ENCODE results near the gene PRRT3. TPM values are rescaled to one million over a fixed set of nuclear protein-coding genes. Genes with fewer than 3 reads are reported as not detected.

Gene PRRT3
- total and polyA plus RNA-seq, 2 experiments from 2014 or later = 4.3 to 6.9 TPM

- Mint-ChIP-seq H3K27ac (no peak overlapping the region), H3K4me1 (peaks cover 16% of the 10 kb centered on the region), H3K36me3 (ENCODE audit: low read depth) (peaks cover 17% of the 10 kb centered on the region), H3K27me3 (ENCODE audit: insufficient read depth, low read depth, poor library complexity) (peaks cover 8% of the 10 kb centered on the region), H3K4me3 (no peak overlapping the region), H3K9me3 (peaks cover 19% of the 10 kb centered on the region)
- no peaks in the 10 kb centered on the region for H4K20me1 ChIP-seq (replicated peaks; ENCODE audit: insufficient read depth)
- no peaks in the 10 kb centered on the region for H3K36me3 ChIP-seq (ENCODE audit: insufficient read depth)
- DNase-seq (ENCODE audit: low spot score) = no peak
- 0 out of 2 replicates have a peak, but pooled peaks cover 4% of the 10 kb centered on the region for H3K9me2 ChIP-seq (ENCODE audit: insufficient read depth)
- H3K27me3 ChIP-seq (ENCODE audit: insufficient read depth) = peaks cover 12% of the 10 kb centered on the region; the same call in 1 of the 2 replicates
- H3K4me3 ChIP-seq = no peak overlapping the region
- no peak for ATAC-seq
- TF ChIP-seq REST (IDR thresholded peaks at IDR 0.05; ENCODE audit: unreplicated experiment) = no peak
- TF ChIP-seq CTCF (conservative IDR thresholded peaks at IDR 0.05; ENCODE audit: low read depth in 2 of 2) = no peak
- no peak for TF ChIP-seq ZNF331 (CRISPR knock-in tag; IDR thresholded peaks at IDR 0.05; ENCODE audit: low read depth)
- no peak for TF ChIP-seq CREB1 (CRISPR knock-in tag; IDR thresholded peaks at IDR 0.05; ENCODE audit: low read depth)
- no peak for TF ChIP-seq EZH2phosphoT487 (IDR thresholded peaks at IDR 0.05; ENCODE audit: unreplicated experiment)
- TF ChIP-seq POLR2AphosphoS5 (IDR thresholded peaks at IDR 0.05; ENCODE audit: low read depth) = no peak
- TF ChIP-seq EZH2 (IDR thresholded peaks at IDR 0.05; ENCODE audit: low read depth, unreplicated experiment) = no peak
- no peak overlapping the region for H3K27ac ChIP-seq (ENCODE audit: low read depth)
- H3K4me1 ChIP-seq (ENCODE audit: insufficient read depth) = peaks cover 17% of the 10 kb centered on the region
- no peak overlapping the region for H3K4me2 ChIP-seq
- no peak overlapping the region for H2AFZ ChIP-seq
- H3F3A ChIP-seq (replicated peaks; ENCODE audit: low read depth) = 0 out of 2 replicates have a peak, but pooled peaks cover 5% of the 10 kb centered on the region
- H3K79me2 ChIP-seq (replicated peaks; ENCODE audit: insufficient read depth) = no peaks in the 10 kb centered on the region
Observed at GRCh38 chr3:9913601-9914000, 38.6 kb downstream of the PRRT3 start.

- Histone ChIP-seq H2AFZ (no peak overlapping the region), H3F3A (replicated peaks; ENCODE audit: low read depth) (0 out of 2 replicates have a peak, but pooled peaks cover 5% of the 10 kb centered on the region), H3K4me3 (no peak overlapping the region), H3K27ac (ENCODE audit: low read depth) (no peak overlapping the region), H3K4me1 (ENCODE audit: insufficient read depth) (peaks cover 14% of the 10 kb centered on the region), H3K79me2 (replicated peaks; ENCODE audit: insufficient read depth) (no peaks in the 10 kb centered on the region), H4K20me1 (replicated peaks; ENCODE audit: insufficient read depth) (no peaks in the 10 kb centered on the region), H3K4me2 (no peak overlapping the region), H3K36me3 (ENCODE audit: insufficient read depth) (no peaks in the 10 kb centered on the region), H3K9me2 (ENCODE audit: insufficient read depth) (0 out of 2 replicates have a peak, but pooled peaks cover 4% of the 10 kb centered on the region), H3K27me3 (ENCODE audit: insufficient read depth) (peaks cover 12% of the 10 kb centered on the region; the same call in 1 of the 2 replicates)
- DNase-seq (ENCODE audit: low spot score) = no peak
- Mint-ChIP-seq H3K4me3 (no peak overlapping the region), H3K9me3 (peaks cover 19% of the 10 kb centered on the region), H3K27ac (no peak overlapping the region), H3K36me3 (ENCODE audit: low read depth) (peaks cover 17% of the 10 kb centered on the region), H3K27me3 (ENCODE audit: insufficient read depth, low read depth, poor library complexity) (peaks cover 8% of the 10 kb centered on the region), H3K4me1 (peaks cover 15% of the 10 kb centered on the region)
- no peak for ATAC-seq
- TF ChIP-seq ZNF462 (CRISPR knock-in tag; IDR thresholded peaks at IDR 0.05) = no peak
- no peak for TF ChIP-seq ZNF114 (CRISPR knock-in tag; IDR thresholded peaks at IDR 0.05)
Observed at GRCh38 chr3:9912294-9912935, 39.8 kb downstream of the PRRT3 start.
